ENCODE measurements around the gene CHADL. TPM values are rescaled to one million over a fixed set of nuclear protein-coding genes. Genes with fewer than 3 reads are reported as not detected.
"Not testable (repeated sequence)": the region's sequence is repeated elsewhere in the genome, so short reads cannot be mapped to it uniquely, and the experiment has no call there.

Gene CHADL
- total RNA-seq, 2 experiments from 2014 or later = 0.37 to 1.0 TPM

DNA sequence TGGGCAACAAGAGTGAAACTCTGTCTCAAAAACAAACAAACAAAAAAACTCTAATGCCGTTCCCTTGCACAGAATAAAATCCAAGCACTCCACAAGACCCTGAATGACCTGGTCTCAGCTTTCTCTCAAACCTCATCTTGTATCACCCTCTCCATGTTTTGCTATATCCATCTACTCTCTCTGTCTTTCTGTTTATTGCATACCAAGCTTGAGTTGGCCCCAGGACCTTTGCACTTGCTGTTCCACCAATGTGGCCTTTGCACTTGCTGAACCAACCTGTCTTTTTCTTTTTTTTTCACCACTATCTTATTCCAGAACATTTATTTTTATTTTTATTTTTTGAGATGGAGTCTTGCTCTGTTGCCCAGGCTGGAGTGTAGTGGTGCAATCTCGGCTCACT lies 37.6 kb downstream of the CHADL start:
- DNase-seq (no peak), ATAC-seq (no peak)
- POLR2A ChIA-PET = interaction anchor here (0.7 kb wide), 1 partner anchor 84 kb away, joined by 4 read pairs; no protein-coding TSS in a partner anchor
- H3K4me1 Mint-ChIP-seq (ENCODE audit: low read depth) = peaks cover 22% of the 10 kb centered on the region
- CTCF ChIA-PET = interaction anchor here (0.6 to 1.2 kb wide), 2 partner anchors 34 to 99 kb away, joined by 5 read pairs; no protein-coding TSS in a partner anchor
- H3K27ac Mint-ChIP-seq = no peak overlapping the region
- H3K4me3 Mint-ChIP-seq = no peak overlapping the region
- H3K27me3 Mint-ChIP-seq (ENCODE audit: low read depth) = peaks cover 20% of the 10 kb centered on the region
- H3K9me3 Mint-ChIP-seq (ENCODE audit: insufficient read depth) = no peaks in the 10 kb centered on the region
- peaks cover 7% of the 10 kb centered on the region for H3K36me3 Mint-ChIP-seq (ENCODE audit: low read depth)

DNA sequence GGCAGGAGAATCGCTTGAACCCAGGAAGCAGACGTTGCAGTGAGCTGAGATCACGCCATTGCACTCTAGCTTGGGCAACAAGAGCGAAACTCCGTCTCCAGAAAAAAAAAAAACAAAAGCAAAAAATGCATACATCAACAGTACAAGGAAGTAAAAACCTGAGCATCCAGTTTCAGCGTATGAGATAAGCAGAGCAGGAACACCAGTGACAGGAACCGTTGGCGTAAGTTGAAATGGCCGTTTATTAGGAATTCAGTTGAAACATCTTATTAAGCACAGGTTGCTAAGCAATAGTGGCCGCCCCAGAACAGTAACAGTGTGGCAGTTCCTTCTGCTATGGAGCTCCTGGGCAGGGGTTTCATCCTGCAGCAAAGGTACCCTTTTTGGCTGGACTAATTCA lies 39.6 kb downstream of the CHADL start:
- Mint-ChIP-seq H3K36me3 (ENCODE audit: low read depth) (peaks cover 7% of the 10 kb centered on the region), H3K4me3 (no peak overlapping the region), H3K27me3 (ENCODE audit: low read depth) (peaks cover 25% of the 10 kb centered on the region), H3K9me3 (ENCODE audit: insufficient read depth) (no peaks in the 10 kb centered on the region), H3K4me1 (ENCODE audit: low read depth) (peaks cover 26% of the 10 kb centered on the region), H3K27ac (no peak overlapping the region)
- ATAC-seq = no peak
- ChIA-PET POLR2A (no interaction called here), CTCF (no interaction called here)
- DNase-seq = no peak

DNA sequence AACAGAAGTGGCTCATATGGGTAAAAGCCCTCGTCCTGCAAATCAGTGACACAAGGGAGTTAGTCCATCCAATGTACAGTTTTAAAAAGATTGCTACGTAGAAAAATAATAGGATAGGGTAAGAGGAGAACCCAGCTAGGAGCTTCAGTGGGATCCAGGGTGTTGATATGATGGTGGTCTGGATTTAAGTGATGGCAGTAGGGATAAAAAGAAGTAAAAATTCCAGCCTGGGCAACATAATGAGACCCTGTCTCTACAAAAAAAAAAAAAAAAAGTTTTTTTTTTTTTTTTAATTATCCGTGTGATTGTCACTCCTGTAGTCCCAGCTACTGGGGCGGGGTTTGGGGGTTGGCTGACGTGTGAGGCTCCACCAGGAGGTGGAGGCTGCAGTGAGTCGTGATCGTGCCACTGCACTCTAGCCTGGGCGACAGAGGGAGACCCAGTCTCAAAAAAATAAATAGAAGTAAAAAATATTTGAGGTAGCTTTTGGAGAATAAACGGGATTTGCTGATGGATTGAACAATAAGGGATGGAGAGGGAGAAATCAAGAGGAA lies 42.6 kb downstream of the CHADL start:
- no peaks in the 10 kb centered on the region for H3K9me3 Mint-ChIP-seq (ENCODE audit: insufficient read depth)
- no peaks in the 10 kb centered on the region for H3K36me3 Mint-ChIP-seq (ENCODE audit: low read depth)
- ChIA-PET CTCF (interaction anchor here (1.3 to 7.3 kb wide), 4 partner anchors 18 to 761 kb away, joined by 3 to 39 read pairs (median 5); no protein-coding TSS in a partner anchor), POLR2A (interaction anchor here (1.0 to 1.5 kb wide), 2 partner anchors 105 to 247 kb away, joined by 3 read pairs; partner anchors contain the start of gene RBX1)
- peaks cover 15% of the 10 kb centered on the region for H3K4me1 Mint-ChIP-seq (ENCODE audit: low read depth)
- peak overlapping the region; percentile 87 for H3K4me3 Mint-ChIP-seq
- DNase-seq (peak; percentile 72), ATAC-seq (peak; percentile 58)
- H3K27ac Mint-ChIP-seq = peak overlapping the region; percentile 67
- H3K27me3 Mint-ChIP-seq (ENCODE audit: low read depth) = peaks cover 22% of the 10 kb centered on the region

DNA sequence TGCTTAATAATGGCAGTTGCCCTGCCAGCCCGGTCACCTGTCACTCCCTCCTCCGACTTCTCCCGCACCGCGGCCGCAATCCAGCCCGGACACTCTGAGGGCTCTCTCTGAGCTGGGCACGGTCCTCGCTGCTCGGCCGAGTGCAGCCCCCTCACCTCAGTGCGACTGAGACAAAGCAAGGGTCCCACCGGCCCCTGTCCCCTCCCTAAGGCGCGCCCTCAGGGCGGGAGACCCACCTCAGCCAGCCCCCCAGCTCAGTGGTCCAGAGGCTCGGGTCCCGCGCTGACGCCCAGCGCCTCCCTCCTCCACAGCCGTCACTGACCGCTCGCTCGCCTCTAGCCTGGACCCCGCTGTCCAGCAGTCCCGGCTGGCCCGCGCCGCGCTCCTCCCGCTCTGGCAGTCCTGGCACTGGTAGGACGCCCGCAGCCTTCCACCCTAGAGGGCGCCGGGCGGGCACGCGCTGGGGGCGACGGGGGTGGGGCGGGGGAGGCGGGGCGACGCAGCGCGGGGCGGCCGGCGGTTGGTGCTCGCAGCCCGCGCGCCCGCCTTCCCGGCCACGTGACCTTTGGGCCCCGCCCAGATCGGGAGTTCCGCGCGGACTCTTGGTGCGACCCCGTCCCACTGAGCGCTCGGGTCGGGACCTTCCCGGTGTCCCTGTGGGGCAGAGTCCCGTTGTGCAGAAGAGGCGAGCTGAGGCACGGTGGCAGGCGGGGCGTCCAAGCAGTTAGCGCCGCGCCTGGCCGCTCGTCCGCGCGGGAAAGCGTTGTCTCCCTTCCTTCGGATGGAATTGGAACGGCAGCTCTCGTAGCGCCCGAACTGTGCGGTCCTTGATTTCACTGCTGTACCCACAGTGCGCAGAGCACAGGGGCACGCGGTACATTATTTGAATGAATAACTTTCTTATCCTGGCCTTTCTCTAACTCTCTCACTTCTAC lies 43.4 kb downstream of the CHADL start:
- peak overlapping the region; percentile 87 for H3K4me3 Mint-ChIP-seq
- peaks cover 20% of the 10 kb centered on the region for H3K27me3 Mint-ChIP-seq (ENCODE audit: low read depth)
- DNase-seq (peak; percentile 83), ATAC-seq (peak; percentile 93)
- peak overlapping the region; percentile 67 for H3K27ac Mint-ChIP-seq
- ChIA-PET CTCF (interaction anchor here (1.1 to 7.3 kb wide), 4 partner anchors 19 to 761 kb away, joined by 3 to 39 read pairs (median 5); no protein-coding TSS in a partner anchor), POLR2A (interaction anchor here (1.0 to 1.5 kb wide), 2 partner anchors 104 to 246 kb away, joined by 3 read pairs; partner anchors contain the start of gene RBX1)
- H3K9me3 Mint-ChIP-seq (ENCODE audit: insufficient read depth) = no peaks in the 10 kb centered on the region
- no peaks in the 10 kb centered on the region for H3K36me3 Mint-ChIP-seq (ENCODE audit: low read depth)
- H3K4me1 Mint-ChIP-seq (ENCODE audit: low read depth) = peaks cover 15% of the 10 kb centered on the region

DNA sequence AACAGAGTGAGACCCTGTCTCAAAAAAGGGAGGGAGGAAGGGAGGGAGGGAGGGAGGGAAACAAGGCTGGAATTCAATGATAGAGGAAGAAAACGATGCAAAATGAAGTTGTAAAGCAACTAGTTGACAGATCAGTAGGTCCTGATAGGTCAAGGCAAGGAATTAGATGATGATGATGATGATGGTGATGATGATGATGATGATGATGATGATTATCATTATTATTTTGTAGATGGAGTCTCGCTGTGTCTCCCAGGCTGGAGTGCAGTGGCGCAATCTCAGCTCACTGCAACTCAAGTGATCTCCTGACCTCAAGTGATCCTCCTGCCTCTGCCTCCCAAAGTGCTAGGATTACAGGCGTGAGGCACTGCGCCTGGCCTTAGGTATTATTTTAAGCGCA lies 46.9 kb downstream of the CHADL start:
- ATAC-seq (no peak), DNase-seq (no peak)
- no peaks in the 10 kb centered on the region for H3K36me3 Mint-ChIP-seq (ENCODE audit: low read depth)
- ChIA-PET POLR2A (interaction anchor here (0.7 kb wide), 1 partner anchor 43 kb away, joined by 4 read pairs; no protein-coding TSS in a partner anchor), CTCF (interaction anchor here (7.3 kb wide), 1 partner anchor 43 kb away, joined by 39 read pairs; no protein-coding TSS in a partner anchor)
- H3K4me1 Mint-ChIP-seq (ENCODE audit: low read depth) = peaks cover 15% of the 10 kb centered on the region
- no peak overlapping the region for H3K27ac Mint-ChIP-seq
- H3K4me3 Mint-ChIP-seq = no peak overlapping the region
- H3K9me3 Mint-ChIP-seq (ENCODE audit: insufficient read depth) = no peaks in the 10 kb centered on the region
- H3K27me3 Mint-ChIP-seq (ENCODE audit: low read depth) = peaks cover 11% of the 10 kb centered on the region

DNA sequence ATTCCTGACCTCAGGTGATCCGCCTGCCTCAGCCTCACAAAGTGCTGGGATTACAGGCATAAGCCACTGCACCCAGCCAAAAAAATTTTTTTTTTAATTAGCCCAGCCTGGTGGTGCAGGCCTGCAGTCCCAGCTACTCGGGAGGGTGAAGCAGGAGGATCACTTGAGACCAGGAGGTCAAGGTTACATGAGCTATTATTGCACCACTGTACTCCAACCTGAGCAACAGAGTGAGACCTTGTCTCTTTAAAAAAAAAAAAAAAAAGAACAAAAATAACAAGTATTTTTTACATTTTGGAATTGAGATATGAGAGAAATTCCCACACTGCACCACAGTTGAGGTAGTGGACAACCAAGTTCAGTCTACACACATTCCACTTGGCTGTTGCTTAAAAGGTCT lies 49.3 kb downstream of the CHADL start:
- Mint-ChIP-seq H3K4me1 (ENCODE audit: low read depth) (peaks cover 1% of the 10 kb centered on the region), H3K9me3 (ENCODE audit: insufficient read depth) (no peaks in the 10 kb centered on the region), H3K27me3 (ENCODE audit: low read depth) (peaks cover 8% of the 10 kb centered on the region), H3K27ac (no peak overlapping the region), H3K36me3 (ENCODE audit: low read depth) (no peaks in the 10 kb centered on the region), H3K4me3 (no peak overlapping the region)
- ChIA-PET CTCF (interaction anchor here (1.2 to 1.4 kb wide), 2 partner anchors 10 to 46 kb away, joined by 3 to 4 read pairs; no protein-coding TSS in a partner anchor), POLR2A (no interaction called here)
- ATAC-seq (no peak), DNase-seq (no peak)

DNA sequence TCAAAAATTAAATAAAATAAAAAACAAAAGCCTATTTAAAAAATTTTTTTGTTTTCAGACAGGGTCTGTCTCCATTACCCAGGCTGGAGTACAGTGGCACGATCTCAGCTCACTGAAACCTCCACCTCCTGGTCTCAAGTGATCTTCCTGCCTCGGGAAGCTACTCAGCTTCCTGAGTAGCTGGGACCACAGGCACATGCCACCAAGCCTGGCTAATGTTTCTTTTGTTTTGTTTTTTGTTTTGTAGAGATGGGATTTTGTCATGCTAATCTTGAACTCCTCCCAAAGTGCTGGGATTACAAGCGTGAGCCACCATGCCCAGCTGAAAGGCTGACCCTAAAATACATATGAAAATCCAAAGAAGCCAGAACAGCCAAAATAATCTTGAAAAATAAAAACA lies 56.1 kb downstream of the CHADL start:
- DNase-seq (no peak), ATAC-seq (no peak)
- peaks cover 8% of the 10 kb centered on the region for H3K36me3 Mint-ChIP-seq (ENCODE audit: low read depth)
- H3K27me3 Mint-ChIP-seq (ENCODE audit: low read depth) = no peaks in the 10 kb centered on the region
- no peak overlapping the region for H3K4me3 Mint-ChIP-seq
- H3K9me3 Mint-ChIP-seq (ENCODE audit: insufficient read depth) = no peaks in the 10 kb centered on the region
- ChIA-PET CTCF (interaction anchor here (0.7 to 1.1 kb wide), 3 partner anchors 53 to 262 kb away, joined by 3 to 5 read pairs (median 4); no protein-coding TSS in a partner anchor), POLR2A (no interaction called here)
- no peaks in the 10 kb centered on the region for H3K4me1 Mint-ChIP-seq (ENCODE audit: low read depth)
- H3K27ac Mint-ChIP-seq = no peak overlapping the region

DNA sequence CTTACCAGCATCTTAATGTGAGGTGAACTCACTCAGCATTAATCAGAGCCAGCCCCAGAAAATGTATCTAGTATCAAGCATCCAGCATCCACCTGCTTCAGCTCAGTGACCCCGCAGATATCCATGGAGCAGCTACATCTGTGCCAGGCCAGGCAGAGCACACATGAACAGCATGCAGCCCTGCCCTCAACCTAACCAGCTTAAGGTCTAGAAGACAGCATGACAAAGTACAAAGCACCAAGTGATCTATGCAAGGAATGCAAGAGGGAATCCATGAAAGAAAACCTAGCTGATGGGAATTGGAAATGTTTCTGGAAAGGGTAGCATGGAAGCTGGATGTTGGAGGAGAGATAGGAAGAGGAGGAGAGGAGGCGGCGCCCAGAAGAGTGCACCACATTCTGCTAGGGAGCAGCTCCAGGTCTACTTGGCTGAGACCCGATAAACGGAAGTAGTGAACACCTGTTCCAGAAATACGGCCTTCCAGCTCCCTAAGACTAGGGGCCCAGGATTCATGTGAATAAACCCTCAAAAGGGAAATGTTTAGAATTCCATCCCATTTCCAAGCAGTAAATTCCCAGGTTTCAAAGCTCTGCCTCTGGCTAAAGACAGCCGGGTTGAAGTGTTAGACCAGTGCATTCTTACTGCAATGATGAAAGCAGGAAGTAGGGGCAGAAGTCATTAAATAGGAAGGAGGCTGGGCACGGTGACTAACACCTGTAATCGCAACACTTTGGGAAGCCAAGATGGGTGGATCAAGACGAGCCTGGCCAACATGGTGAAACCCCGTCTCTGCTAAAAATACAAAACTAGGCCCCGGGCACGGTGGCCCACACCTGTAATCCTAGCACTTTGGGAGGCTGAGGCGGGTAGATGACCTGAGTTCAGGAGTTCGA lies 59.1 kb downstream of the CHADL start:
- ATAC-seq (no peak), DNase-seq (no peak)
- ChIA-PET POLR2A (interaction anchor here (1.2 kb wide), 1 partner anchor 56 kb away, joined by 3 read pairs; no protein-coding TSS in a partner anchor), CTCF (interaction anchor here (1.0 to 1.5 kb wide), 3 partner anchors 11 to 259 kb away, joined by 3 to 8 read pairs (median 3); no protein-coding TSS in a partner anchor)
- H3K36me3 Mint-ChIP-seq (ENCODE audit: low read depth) = peaks cover 30% of the 10 kb centered on the region
- H3K27me3 Mint-ChIP-seq (ENCODE audit: low read depth) = no peaks in the 10 kb centered on the region
- no peak overlapping the region for H3K27ac Mint-ChIP-seq
- no peaks in the 10 kb centered on the region for H3K9me3 Mint-ChIP-seq (ENCODE audit: insufficient read depth)
- no peaks in the 10 kb centered on the region for H3K4me1 Mint-ChIP-seq (ENCODE audit: low read depth)
- H3K4me3 Mint-ChIP-seq = no peak overlapping the region

DNA sequence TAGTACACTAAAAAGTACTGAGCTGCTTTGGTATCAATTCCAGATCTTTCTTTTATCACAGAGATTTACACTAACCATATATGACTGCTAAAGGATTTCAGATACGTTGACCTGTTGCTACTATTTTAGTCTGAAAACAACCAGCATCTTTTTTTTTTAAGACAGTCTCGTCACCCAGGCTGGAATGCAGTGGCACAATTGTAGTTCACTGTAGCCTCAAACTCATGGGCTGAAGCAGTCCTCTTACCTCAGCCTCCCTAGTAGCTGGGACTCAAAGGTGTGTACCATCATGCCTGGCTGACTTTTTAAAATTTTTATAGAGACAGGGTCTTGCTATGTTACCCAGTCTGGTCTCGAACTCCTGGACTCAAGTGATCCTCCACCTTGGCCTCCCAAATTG lies 59.8 kb downstream of the CHADL start:
- H3K27me3 Mint-ChIP-seq (ENCODE audit: low read depth) = no peaks in the 10 kb centered on the region
- DNase-seq (no peak), ATAC-seq (no peak)
- H3K27ac Mint-ChIP-seq = no peak overlapping the region
- H3K4me1 Mint-ChIP-seq (ENCODE audit: low read depth) = peaks cover 5% of the 10 kb centered on the region
- H3K36me3 Mint-ChIP-seq (ENCODE audit: low read depth) = peaks cover 36% of the 10 kb centered on the region
- no peak overlapping the region for H3K4me3 Mint-ChIP-seq
- no peaks in the 10 kb centered on the region for H3K9me3 Mint-ChIP-seq (ENCODE audit: insufficient read depth)
- CTCF ChIA-PET = interaction anchor here (0.9 to 1.5 kb wide), 4 partner anchors 11 to 258 kb away, joined by 3 to 8 read pairs (median 3); no protein-coding TSS in a partner anchor
- POLR2A ChIA-PET = interaction anchor here (1.2 kb wide), 1 partner anchor 57 kb away, joined by 3 read pairs; no protein-coding TSS in a partner anchor

DNA sequence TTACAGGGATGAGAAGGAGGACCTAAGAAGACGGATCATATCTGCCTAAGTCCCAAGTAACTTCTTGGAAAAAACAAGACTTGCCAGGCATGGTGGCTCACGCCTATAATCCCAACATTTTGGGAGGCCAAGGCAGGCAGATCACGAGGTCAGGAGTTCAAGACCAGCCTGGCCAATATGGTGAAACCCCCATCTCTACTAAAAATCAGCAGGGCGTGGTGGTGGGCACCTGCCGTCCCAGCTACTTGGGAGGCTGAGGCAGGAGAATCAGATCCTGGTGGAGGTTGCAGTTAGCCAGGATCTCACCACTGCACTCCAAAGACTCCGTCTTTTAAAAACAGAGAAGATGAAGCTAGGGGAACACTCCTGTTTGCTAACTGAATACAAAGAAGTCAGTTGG lies 60.4 kb downstream of the CHADL start:
- H3K9me3 Mint-ChIP-seq (ENCODE audit: insufficient read depth); H3K27ac Mint-ChIP-seq: not testable (repeated sequence)
- CTCF ChIA-PET = interaction anchor here (0.9 to 1.5 kb wide), 2 partner anchors 19 to 57 kb away, joined by 3 to 8 read pairs; no protein-coding TSS in a partner anchor

More for the DNA sequence above, 60.4 kb downstream of the CHADL start:
- POLR2A ChIA-PET; ATAC-seq; DNase-seq; H3K27me3 Mint-ChIP-seq (ENCODE audit: low read depth); H3K4me3 Mint-ChIP-seq: not testable (repeated sequence)
- Mint-ChIP-seq H3K4me1 (ENCODE audit: low read depth) (peaks cover 11% of the 10 kb centered on the region), H3K36me3 (ENCODE audit: low read depth) (peaks cover 42% of the 10 kb centered on the region)
